NCI-H82 treated with DMSO at 0.1 percent for 48 hours (cell line): ENCODE data around the gene SAMM50.
A peak's percentile ranks its signal among the peaks of the same experiment; 100 is the strongest.

ENCODE experiments used
- DNase-seq: peaks from one replicate; lab custom pipeline; 2025; ENCODE audit not compliant: unreplicated experiment; lab: John Stamatoyannopoulos, UW

The SAMM50 gene

GRCh38 chr22:43976861-43977795 is 21.9 kb downstream of the SAMM50 start:
- no peak for DNase-seq

- no peak for DNase-seq
Observed at GRCh38 chr22:43978558-43978957, 23.3 kb downstream of the SAMM50 start.

- no peak for DNase-seq
Observed at GRCh38 chr22:43980579-43980978, 25.3 kb downstream of the SAMM50 start.

GRCh38 chr22:43980996-43981395 is 25.8 kb downstream of the SAMM50 start:
- DNase-seq, result no peak

- DNase-seq, result no peak
Observed at GRCh38 chr22:43983808-43984207, 28.6 kb downstream of the SAMM50 start.

GRCh38 chr22:43985532-43985931 is 30.3 kb downstream of the SAMM50 start:
- no peak for DNase-seq

GRCh38 chr22:43988116-43988820 is 33.0 kb downstream of the SAMM50 start:
- DNase-seq, result no peak

GRCh38 chr22:43988960-43989359 is 33.7 kb downstream of the SAMM50 start:
- DNase-seq, result no peak

- no peak for DNase-seq
Observed at GRCh38 chr22:43990044-43990443, 34.8 kb downstream of the SAMM50 start.

- DNase-seq, result no peak
Observed at GRCh38 chr22:43991316-43992020, 36.2 kb downstream of the SAMM50 start.

GRCh38 chr22:43992331-43992821 is 37.1 kb downstream of the SAMM50 start:
- DNase-seq, result no peak

GRCh38 chr22:43993072-43993760 is 38.0 kb downstream of the SAMM50 start:
- peak; percentile 3 for DNase-seq

GRCh38 chr22:43994006-43994405 is 38.8 kb downstream of the SAMM50 start:
- DNase-seq, result no peak

- DNase-seq, result no peak
Observed at GRCh38 chr22:43994416-43994815, 39.2 kb downstream of the SAMM50 start.

GRCh38 chr22:43995057-43995685 is 39.9 kb downstream of the SAMM50 start:
- DNase-seq, result no peak

GRCh38 chr22:43995798-43996169 is 40.5 kb downstream of the SAMM50 start:
- no peak for DNase-seq

GRCh38 chr22:43996170-43996980 is 41.1 kb downstream of the SAMM50 start:
- DNase-seq, result no peak

- DNase-seq, result no peak
Observed at GRCh38 chr22:43996981-43997265, 41.7 kb downstream of the SAMM50 start.

- no peak for DNase-seq
Observed at GRCh38 chr22:43998679-43999264, 43.5 kb downstream of the SAMM50 start.
